ENCODE results near the gene VEGFD. TPM values are rescaled to one million over a fixed set of nuclear protein-coding genes. Genes with fewer than 3 reads are reported as not detected.

The VEGFD gene
- total and polyA plus RNA-seq, 9 of the 15 experiments (the other 6 are each of a cell fraction or from before 2014, with no cell fraction given) = 0.03 TPM; not detected in 8

- TF ChIP-seq USF2 (CRISPR knock-in tag; IDR thresholded peaks at IDR 0.05) (no peak), MIER1 (IDR thresholded peaks at IDR 0.05; ENCODE audit: low read depth) (no peak), NFE2 (IDR thresholded peaks at IDR 0.05; ENCODE audit: low read depth) (peak; percentile 27; the same call in 1 of the 2 replicates), MAFG (tag; conservative IDR thresholded peaks at IDR 0.05) (peak; percentile 38; the same call in 1 of the 2 replicates), ZFX (CRISPR knock-in tag; IDR thresholded peaks at IDR 0.05) (no peak), TSC22D4 (tag; IDR thresholded peaks at IDR 0.05) (no peak), HOXB6 (CRISPR knock-in tag; IDR thresholded peaks at IDR 0.05; ENCODE audit: borderline replicate concordance) (no peak), PPARD (CRISPR knock-in tag; IDR thresholded peaks at IDR 0.05) (no peak), TEAD2 (tag; IDR thresholded peaks at IDR 0.05) (no peak), VEZF1 (CRISPR knock-in tag; IDR thresholded peaks at IDR 0.05) (0 out of 2 replicates have a peak, but pooled peaks have one; percentile 33)
- TF ChIP-seq, protein P1, sequence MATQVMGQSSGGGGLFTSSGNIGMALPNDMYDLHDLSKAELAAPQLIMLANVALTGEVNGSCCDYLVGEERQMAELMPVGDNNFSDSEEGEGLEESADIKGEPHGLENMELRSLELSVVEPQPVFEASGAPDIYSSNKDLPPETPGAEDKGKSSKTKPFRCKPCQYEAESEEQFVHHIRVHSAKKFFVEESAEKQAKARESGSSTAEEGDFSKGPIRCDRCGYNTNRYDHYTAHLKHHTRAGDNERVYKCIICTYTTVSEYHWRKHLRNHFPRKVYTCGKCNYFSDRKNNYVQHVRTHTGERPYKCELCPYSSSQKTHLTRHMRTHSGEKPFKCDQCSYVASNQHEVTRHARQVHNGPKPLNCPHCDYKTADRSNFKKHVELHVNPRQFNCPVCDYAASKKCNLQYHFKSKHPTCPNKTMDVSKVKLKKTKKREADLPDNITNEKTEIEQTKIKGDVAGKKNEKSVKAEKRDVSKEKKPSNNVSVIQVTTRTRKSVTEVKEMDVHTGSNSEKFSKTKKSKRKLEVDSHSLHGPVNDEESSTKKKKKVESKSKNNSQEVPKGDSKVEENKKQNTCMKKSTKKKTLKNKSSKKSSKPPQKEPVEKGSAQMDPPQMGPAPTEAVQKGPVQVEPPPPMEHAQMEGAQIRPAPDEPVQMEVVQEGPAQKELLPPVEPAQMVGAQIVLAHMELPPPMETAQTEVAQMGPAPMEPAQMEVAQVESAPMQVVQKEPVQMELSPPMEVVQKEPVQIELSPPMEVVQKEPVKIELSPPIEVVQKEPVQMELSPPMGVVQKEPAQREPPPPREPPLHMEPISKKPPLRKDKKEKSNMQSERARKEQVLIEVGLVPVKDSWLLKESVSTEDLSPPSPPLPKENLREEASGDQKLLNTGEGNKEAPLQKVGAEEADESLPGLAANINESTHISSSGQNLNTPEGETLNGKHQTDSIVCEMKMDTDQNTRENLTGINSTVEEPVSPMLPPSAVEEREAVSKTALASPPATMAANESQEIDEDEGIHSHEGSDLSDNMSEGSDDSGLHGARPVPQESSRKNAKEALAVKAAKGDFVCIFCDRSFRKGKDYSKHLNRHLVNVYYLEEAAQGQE (IDR thresholded peaks at IDR 0.05; ENCODE audit: borderline replicate concordance) = 0 out of 2 replicates have a peak, but pooled peaks have one; percentile 29
- TF ChIP-seq, protein P1 (CRISPR knock-in tag; IDR thresholded peaks at IDR 0.05; ENCODE audit: low read depth) = no peak
Measured at GRCh38 chrX:15404401-15405096, 20.3 kb upstream of the VEGFD start (continued).
